Measurements from ENCODE around the gene HACL1.

HACL1 gene

DNA sequence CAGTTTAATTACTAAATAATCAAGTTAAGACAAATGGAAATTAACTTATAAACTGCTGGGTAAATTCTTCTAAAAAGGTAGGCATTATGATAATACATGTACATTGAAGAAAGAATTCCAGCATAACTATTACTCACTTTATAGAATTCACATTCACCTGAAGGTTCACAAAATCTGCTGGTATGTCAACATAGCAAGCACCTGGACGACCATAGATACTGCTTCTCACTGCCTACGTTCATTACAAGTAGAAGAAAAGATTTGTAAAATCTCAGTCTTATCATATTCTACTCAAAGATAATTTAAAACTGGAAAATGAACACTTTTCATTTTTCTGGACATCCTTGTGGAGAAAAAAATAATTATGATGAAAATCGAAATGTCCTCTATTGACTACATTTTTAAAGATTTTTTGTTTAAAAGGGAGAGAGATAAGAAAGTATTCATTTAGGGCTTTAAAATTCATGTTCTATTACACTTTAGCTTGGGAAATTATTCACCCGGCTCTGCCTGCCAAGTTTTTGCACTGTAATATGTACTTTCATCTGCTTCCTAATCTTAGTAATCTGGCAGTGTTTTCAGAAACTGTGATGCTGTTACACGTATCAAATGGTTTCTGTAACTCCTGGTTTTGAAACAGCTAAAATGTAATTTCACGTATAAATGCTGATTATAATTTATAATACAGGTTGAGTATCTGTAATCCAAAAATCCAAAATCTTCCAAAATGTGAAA lies 16.1 kb downstream of the HACL1 start:
- H4K8ac ChIP-seq (ENCODE audit: low read depth, low read length), result no peak overlapping the region
- H3K27ac ChIP-seq (ENCODE audit: low read depth, low read length), result no peak overlapping the region
- no peaks in the 10 kb centered on the region for H3K79me1 ChIP-seq (ENCODE audit: low read length)
- H3K4me2 ChIP-seq (ENCODE audit: low read length), result no peak overlapping the region
- H3K79me2 ChIP-seq (ENCODE audit: control insufficient read depth, insufficient read depth, low read length, poor library complexity), result no peaks in the 10 kb centered on the region
- H2AK5ac ChIP-seq (ENCODE audit: low read length), result no peak overlapping the region
- no peaks in the 10 kb centered on the region for H3K9me3 ChIP-seq (ENCODE audit: insufficient read depth, low read depth, low read length)
- no peak overlapping the region for H3K23ac ChIP-seq (ENCODE audit: low read length)
- H3K36me3 ChIP-seq (ENCODE audit: control insufficient read depth in 1 of 2, insufficient read depth in 2 of 2, low read length in 2 of 2), result peaks cover 9% of the 10 kb centered on the region in 2 experiments
- no peak overlapping the region for H2BK120ac ChIP-seq (ENCODE audit: insufficient read depth, low read length, poor library complexity)
- H3K4me1 ChIP-seq (ENCODE audit: control insufficient read depth in 1 of 2, insufficient read depth in 2 of 2, low read length in 2 of 2), result no peaks in the 10 kb centered on the region
- H4K12ac ChIP-seq (ENCODE audit: low read depth, low read length), result no peak overlapping the region
- no peak overlapping the region for H4K91ac ChIP-seq (ENCODE audit: low read depth, low read length)
- DNase-seq, result peak; percentile 52 to 80
- no peak overlapping the region for H3K18ac ChIP-seq (ENCODE audit: low read length)
- H2BK5ac ChIP-seq (ENCODE audit: low read depth, low read length, poor library complexity), result no peak overlapping the region
- H3K4ac ChIP-seq (ENCODE audit: low read depth, low read length), result no peak overlapping the region
- H3K27me3 ChIP-seq (ENCODE audit: insufficient read depth, low read length), result no peaks in the 10 kb centered on the region
- no peak overlapping the region for H3K14ac ChIP-seq (ENCODE audit: low read length)
- WGBS (ENCODE audit: extremely low coverage, insufficient coverage, insufficient read length), result no CpG with 5 or more reads among the region's 6 CpGs
- no peak overlapping the region for H3K9ac ChIP-seq (ENCODE audit: low read length)
- no peak overlapping the region for H2BK12ac ChIP-seq (ENCODE audit: low read length)
- H3K4me3 ChIP-seq (ENCODE audit: low read depth, low read length), result no peak overlapping the region
- no peak overlapping the region for H2AFZ ChIP-seq (ENCODE audit: insufficient read depth, low read length, poor library complexity)

- Histone ChIP-seq H2BK12ac (ENCODE audit: low read length) (no peak overlapping the region), H3K79me1 (ENCODE audit: low read length) (no peaks in the 10 kb centered on the region), H4K91ac (ENCODE audit: low read depth, low read length) (no peak overlapping the region), H3K4me3 (ENCODE audit: low read depth, low read length) (no peak overlapping the region), H3K79me2 (ENCODE audit: control insufficient read depth, insufficient read depth, low read length, poor library complexity) (no peaks in the 10 kb centered on the region), H3K9me3 (ENCODE audit: insufficient read depth, low read depth, low read length) (no peaks in the 10 kb centered on the region), H3K23ac (ENCODE audit: low read length) (no peak overlapping the region), H3K18ac (ENCODE audit: low read length) (no peak overlapping the region), H2BK5ac (ENCODE audit: low read depth, low read length, poor library complexity) (no peak overlapping the region), H3K14ac (ENCODE audit: low read length) (no peak overlapping the region), H3K9ac (ENCODE audit: low read length) (no peak overlapping the region), H2AFZ (ENCODE audit: insufficient read depth, low read length, poor library complexity) (no peak overlapping the region), H3K36me3 (ENCODE audit: control insufficient read depth in 1 of 2, insufficient read depth in 2 of 2, low read length in 2 of 2) (peaks cover 0 to 4% of the 10 kb centered on the region in 2 experiments), H4K12ac (ENCODE audit: low read depth, low read length) (no peak overlapping the region), H3K4ac (ENCODE audit: low read depth, low read length) (no peak overlapping the region), H3K27ac (ENCODE audit: low read depth, low read length) (no peak overlapping the region), H4K8ac (ENCODE audit: low read depth, low read length) (no peak overlapping the region), H3K27me3 (ENCODE audit: insufficient read depth, low read length) (no peaks in the 10 kb centered on the region), H2AK5ac (ENCODE audit: low read length) (no peak overlapping the region), H3K4me2 (ENCODE audit: low read length) (no peak overlapping the region), H2BK120ac (ENCODE audit: insufficient read depth, low read length, poor library complexity) (no peak overlapping the region), H3K4me1 (ENCODE audit: control insufficient read depth in 1 of 2, insufficient read depth in 2 of 2, low read length in 2 of 2) (no peaks in the 10 kb centered on the region)
- DNase-seq, result peak; percentile 8 to 88
- no CpG with 5 or more reads among the region's 3 CpGs for WGBS (ENCODE audit: extremely low coverage, insufficient coverage, insufficient read length)
Measured at GRCh38 chr3:15581471-15582394, 19.6 kb downstream of the HACL1 start.

DNA sequence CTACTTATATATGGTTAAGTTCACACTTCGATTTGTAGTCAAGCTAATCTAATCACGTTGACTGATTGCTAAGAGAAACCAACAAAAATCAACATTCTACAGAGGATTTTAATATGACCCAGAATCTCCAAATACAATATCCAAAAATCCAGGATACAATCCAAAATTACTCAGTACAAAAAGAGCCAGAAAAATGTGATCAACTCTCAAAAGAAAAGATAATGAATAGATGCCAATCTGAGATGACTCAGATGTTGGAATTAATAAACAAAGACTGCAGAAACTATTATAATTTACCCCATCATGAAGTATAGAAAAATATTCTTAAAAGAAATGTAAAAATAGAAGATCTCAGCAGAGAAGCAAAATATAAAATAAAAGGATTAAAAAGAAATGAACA lies 22.3 kb downstream of the HACL1 start:
- Histone ChIP-seq H3K4me3 (ENCODE audit: low read depth, low read length) (no peak overlapping the region), H3K27ac (ENCODE audit: low read depth, low read length) (no peak overlapping the region), H2BK12ac (ENCODE audit: low read length) (no peak overlapping the region), H3K27me3 (ENCODE audit: insufficient read depth, low read length) (no peaks in the 10 kb centered on the region), H3K36me3 (ENCODE audit: control insufficient read depth in 1 of 2, insufficient read depth in 2 of 2, low read length in 2 of 2) (peaks cover 0 to 4% of the 10 kb centered on the region in 2 experiments), H3K9me3 (ENCODE audit: insufficient read depth, low read depth, low read length) (no peaks in the 10 kb centered on the region), H3K23ac (ENCODE audit: low read length) (no peak overlapping the region), H3K4me2 (ENCODE audit: low read length) (no peak overlapping the region), H3K14ac (ENCODE audit: low read length) (no peak overlapping the region), H4K12ac (ENCODE audit: low read depth, low read length) (no peak overlapping the region), H4K8ac (ENCODE audit: low read depth, low read length) (no peak overlapping the region), H2BK5ac (ENCODE audit: low read depth, low read length, poor library complexity) (no peak overlapping the region), H3K79me2 (ENCODE audit: control insufficient read depth, insufficient read depth, low read length, poor library complexity) (no peaks in the 10 kb centered on the region), H3K18ac (ENCODE audit: low read length) (no peak overlapping the region), H2AFZ (ENCODE audit: insufficient read depth, low read length, poor library complexity) (no peak overlapping the region), H4K91ac (ENCODE audit: low read depth, low read length) (no peak overlapping the region), H3K4me1 (ENCODE audit: control insufficient read depth in 1 of 2, insufficient read depth in 2 of 2, low read length in 2 of 2) (no peaks in the 10 kb centered on the region), H2BK120ac (ENCODE audit: insufficient read depth, low read length, poor library complexity) (no peak overlapping the region), H3K4ac (ENCODE audit: low read depth, low read length) (no peak overlapping the region), H3K9ac (ENCODE audit: low read length) (no peak overlapping the region), H2AK5ac (ENCODE audit: low read length) (no peak overlapping the region), H3K79me1 (ENCODE audit: low read length) (no peaks in the 10 kb centered on the region)
- WGBS (ENCODE audit: extremely low coverage, insufficient coverage, insufficient read length), result no CpG with 5 or more reads among the region's 2 CpGs
- peak in 1 of 2 donors; percentile 28 for DNase-seq

GRCh38 chr3:15578289-15578867 lies 23.0 kb downstream of the HACL1 start:
- no peaks in the 10 kb centered on the region for H3K9me3 ChIP-seq (ENCODE audit: insufficient read depth, low read depth, low read length)
- H4K91ac ChIP-seq (ENCODE audit: low read depth, low read length), result no peak overlapping the region
- peaks cover 0 to 4% of the 10 kb centered on the region in 2 experiments for H3K36me3 ChIP-seq (ENCODE audit: control insufficient read depth in 1 of 2, insufficient read depth in 2 of 2, low read length in 2 of 2)
- no peaks in the 10 kb centered on the region for H3K79me1 ChIP-seq (ENCODE audit: low read length)
- H3K4me2 ChIP-seq (ENCODE audit: low read length), result no peak overlapping the region
- H3K9ac ChIP-seq (ENCODE audit: low read length), result no peak overlapping the region
- no peak overlapping the region for H4K8ac ChIP-seq (ENCODE audit: low read depth, low read length)
- no peaks in the 10 kb centered on the region for H3K79me2 ChIP-seq (ENCODE audit: control insufficient read depth, insufficient read depth, low read length, poor library complexity)
- H2AK5ac ChIP-seq (ENCODE audit: low read length), result no peak overlapping the region
- no peak overlapping the region for H3K14ac ChIP-seq (ENCODE audit: low read length)
- no CpG with 5 or more reads among the region's 3 CpGs for WGBS (ENCODE audit: extremely low coverage, insufficient coverage, insufficient read length)
- H3K23ac ChIP-seq (ENCODE audit: low read length), result no peak overlapping the region
- no peak overlapping the region for H2BK120ac ChIP-seq (ENCODE audit: insufficient read depth, low read length, poor library complexity)
- H2BK5ac ChIP-seq (ENCODE audit: low read depth, low read length, poor library complexity), result no peak overlapping the region
- H3K18ac ChIP-seq (ENCODE audit: low read length), result no peak overlapping the region
- H2BK12ac ChIP-seq (ENCODE audit: low read length), result no peak overlapping the region
- no peaks in the 10 kb centered on the region for H3K27me3 ChIP-seq (ENCODE audit: insufficient read depth, low read length)
- no peak overlapping the region for H3K4me3 ChIP-seq (ENCODE audit: low read depth, low read length)
- no peak overlapping the region for H4K12ac ChIP-seq (ENCODE audit: low read depth, low read length)
- no peak overlapping the region for H3K27ac ChIP-seq (ENCODE audit: low read depth, low read length)
- no peak for DNase-seq
- H3K4me1 ChIP-seq (ENCODE audit: control insufficient read depth in 1 of 2, insufficient read depth in 2 of 2, low read length in 2 of 2), result no peaks in the 10 kb centered on the region
- H3K4ac ChIP-seq (ENCODE audit: low read depth, low read length), result no peak overlapping the region
- no peak overlapping the region for H2AFZ ChIP-seq (ENCODE audit: insufficient read depth, low read length, poor library complexity)

Data from trophoblast cell (in vitro differentiated cells and primary cell).